HCT116 (cell line): Measurements from ENCODE around the gene FKBP9. TPM values are rescaled to one million over a fixed set of nuclear protein-coding genes. Genes with fewer than 3 reads are reported as not detected.

Experiments
- ATAC-seq: fragments of 200-7000 bp; cut with Tn5 transposase; 2 replicates; pipeline ENCODE4 v1.9.1; 2020; ENCODE audit warnings: mild to moderate bottlenecking, moderate library complexity
- BruUV-seq: library from RNA; stranded (reverse); fragments of 400-500 nt; replicated peaks from 2 replicates; lab custom pipeline; 2021; lab: Mats Ljungman, UMichigan
- CTCF ChIA-PET: fragments of 300-600 bp; sonication (Branson Sonifier 250); formaldehyde crosslinking; loops from one replicate; lab custom pipeline; 2021; ENCODE audit warnings: antibody characterized with exemption; lab: Charles Lee
- POLR2A ChIA-PET: fragments of 300-600, 350-600 bp; sonication (Branson Sonifier 250); formaldehyde crosslinking; loops from one replicate; lab custom pipeline; 2021; ENCODE audit warnings: antibody characterized with exemption; lab: Charles Lee
- RAD21 ChIA-PET, 2 experiments: fragments of 300-600 bp; sonication (Branson Sonifier 250); formaldehyde crosslinking; loops; one replicate each; lab custom pipeline; 2023; ENCODE audit warnings: low total read pairs in 2 of 2; ENCODE audit not compliant: uncharacterized antibody in 2 of 2, unreplicated experiment in 2 of 2, low non-redundant PET in 1 of 2; lab: Charles Lee
- DNase-seq: peaks from one replicate; pipeline ENCODE4 v3.0.0-alpha.2; 2010; ENCODE audit warnings: low read depth, low spot score
- H2AFZ ChIP-seq: fragments of 200-600 bp; shearing (Covaris generic), sonication (generic); 2 replicates; pipeline ENCODE4 v1.6.1; 2017; ENCODE audit warnings: low read depth, mixed run types, mixed read lengths, antibody characterized with exemption, low read length; ENCODE audit not compliant: poor library complexity, severe bottlenecking
- H3K27ac ChIP-seq: 2 replicates; pipeline ENCODE4 v1.5.1; 2012; ENCODE audit warnings: low read depth, low read length
- H3K27me3 ChIP-seq: fragments of 200-600 bp; sonication (generic); 2 replicates; pipeline ENCODE4 v1.6.1; 2016; ENCODE audit warnings: mixed run types, low read length, mixed read lengths; ENCODE audit not compliant: insufficient read depth
- H3K36me3 ChIP-seq, 2 experiments: fragments of 200-500 bp in 1 of 2; fragments of 200-600 bp in 1 of 2; sonication (Bioruptor generic) in 1 of 2; sonication (generic) in 1 of 2; 2 replicates each; pipeline versions ENCODE4 v1.5.1 to v1.6.1; 2014 to 2016; ENCODE audit warnings: low read length in 2 of 2, inconsistent platforms in 1 of 2, mixed read lengths in 1 of 2, mixed run types in 1 of 2; ENCODE audit not compliant: insufficient read depth in 2 of 2, control insufficient read depth in 1 of 2
- H3K4me1 ChIP-seq, 2 experiments: fragments of 200-600 bp in 1 of 2; sonication (generic) in 1 of 2; 2 replicates each; pipeline versions ENCODE4 v1.5.1 to v1.6.1; 2012 to 2017; ENCODE audit warnings: low read length in 2 of 2, inconsistent platforms in 1 of 2, mild to moderate bottlenecking in 1 of 2, mixed read lengths in 1 of 2, mixed run types in 1 of 2, moderate library complexity in 1 of 2; ENCODE audit not compliant: insufficient read depth in 2 of 2, control insufficient read depth in 1 of 2
- H3K4me2 ChIP-seq: fragments of 200-600 bp; sonication (generic); 2 replicates; pipeline ENCODE4 v1.6.1; 2017; ENCODE audit warnings: mixed run types, low read length, mixed read lengths
- H3K4me3 ChIP-seq, 2 experiments: fragments of 200-600 bp in 1 of 2; sonication (generic) in 1 of 2; replicated peaks in 1 of 2; 2 replicates each; pipeline ENCODE4 v1.5.1; 2011 to 2016; ENCODE audit warnings: low read length in 2 of 2, control low read depth in 1 of 2, low read depth in 1 of 2, mild to moderate bottlenecking in 1 of 2, mixed read lengths in 1 of 2, mixed run types in 1 of 2
- H3K79me2 ChIP-seq: fragments of 200-600 bp; sonication (generic); 2 replicates; pipeline ENCODE4 v1.6.1; 2017; ENCODE audit warnings: mild to moderate bottlenecking, mixed run types, low read length, moderate library complexity, mixed read lengths; ENCODE audit not compliant: insufficient read depth
- H3K9ac ChIP-seq: fragments of 200-600 bp; sonication (generic); 2 replicates; pipeline ENCODE4 v1.6.1; 2016; ENCODE audit warnings: low read length, mixed read lengths
- H3K9me2 ChIP-seq: fragments of 200-600 bp; sonication (generic), shearing (Covaris generic); 2 replicates; pipeline ENCODE4 v1.6.1; 2017; ENCODE audit warnings: mixed run types, mild to moderate bottlenecking, moderate library complexity; ENCODE audit not compliant: insufficient read depth
- H3K9me3 ChIP-seq, 2 experiments: fragments of 200-500 bp in 1 of 2; fragments of 200-600 bp in 1 of 2; sonication (Bioruptor generic) in 1 of 2; sonication (generic) in 1 of 2; 2 replicates each; pipeline ENCODE4 v1.6.1; 2014 to 2017; ENCODE audit warnings: low read length in 2 of 2, mixed read lengths in 2 of 2, inconsistent platforms in 1 of 2, low read depth in 1 of 2, mild to moderate bottlenecking in 1 of 2, mixed run types in 1 of 2, moderate library complexity in 1 of 2; ENCODE audit not compliant: control insufficient read depth in 1 of 2, insufficient read depth in 1 of 2
- H4K20me1 ChIP-seq: fragments of 200-600 bp; sonication (generic), shearing (Covaris generic); 2 replicates; pipeline ENCODE4 v1.6.1; 2017; ENCODE audit warnings: mixed run types, mild to moderate bottlenecking, moderate library complexity; ENCODE audit not compliant: insufficient read depth
- CBX3 ChIP-seq: IDR thresholded peaks from 2 replicates; pipeline ENCODE4 v1.6.1; 2012; ENCODE audit warnings: low read depth
- CEBPB ChIP-seq: IDR thresholded peaks from 2 replicates; pipeline ENCODE4 v1.6.1; 2012; ENCODE audit warnings: low read depth
- CTCF ChIP-seq, 3 experiments: fragments of 200-600 bp in 1 of 3; sonication (generic) in 1 of 3; IDR thresholded peaks in 2 of 3; conservative IDR thresholded peaks in 1 of 3; 2 replicates each; pipeline ENCODE4 v1.5.1; 2012 to 2017; ENCODE audit warnings: low read depth in 2 of 3, low read length in 2 of 3, antibody characterized with exemption in 1 of 3, borderline replicate concordance in 1 of 3, control low read depth in 1 of 3, mild to moderate bottlenecking in 1 of 3, mixed read lengths in 1 of 3, mixed run types in 1 of 3, moderate library complexity in 1 of 3; ENCODE audit not compliant: insufficient read depth in 1 of 3
- ELF1 ChIP-seq: IDR thresholded peaks from 2 replicates; pipeline ENCODE4 v1.6.1; 2012; ENCODE audit warnings: low read depth, borderline replicate concordance
- EZH2phosphoT487 ChIP-seq: fragments of 200-600 bp; IDR thresholded peaks from 2 replicates; pipeline ENCODE4 v1.6.1; 2018; ENCODE audit warnings: antibody characterized with exemption, borderline replicate concordance
- JUND ChIP-seq: IDR thresholded peaks from 2 replicates; pipeline ENCODE4 v1.6.1; 2012
- POLR2AphosphoS5 ChIP-seq: IDR thresholded peaks from 2 replicates; pipeline ENCODE4 v1.6.1; 2011; ENCODE audit warnings: mild to moderate bottlenecking, low read depth, low read length, moderate library complexity
- RAD21 ChIP-seq: IDR thresholded peaks from 2 replicates; pipeline ENCODE4 v1.6.1; 2012; ENCODE audit warnings: low read depth, mild to moderate bottlenecking
- REST ChIP-seq: IDR thresholded peaks from 2 replicates; pipeline ENCODE4 v1.6.1; 2012; ENCODE audit warnings: low read depth
- SIN3A ChIP-seq: IDR thresholded peaks from 2 replicates; pipeline ENCODE4 v1.6.1; 2012; ENCODE audit warnings: low read depth
- ZBTB33 ChIP-seq: IDR thresholded peaks from 2 replicates; pipeline ENCODE4 v1.6.1; 2011; ENCODE audit warnings: mild to moderate bottlenecking, low read length, moderate library complexity; ENCODE audit not compliant: insufficient replicate concordance; ENCODE audit errors: extremely low read depth
- ZNF274 ChIP-seq: fragments of 200-500 bp; sonication (Bioruptor generic); IDR thresholded peaks from 2 replicates; pipeline ENCODE4 v1.6.1; 2014; ENCODE audit warnings: mild to moderate bottlenecking, low read depth, low read length, inconsistent platforms
- intact Hi-C: fragments of 100-400 bp; cut with micrococcal nuclease; formaldehyde crosslinking; loops from 2 replicates; pipeline ENCODE4 v1.10.0; 2022
- total RNA-seq: library from RNA; stranded (reverse); gene quantifications from one replicate; pipeline ENCODE4 v1.2.1, GENCODE V29; 2021; ENCODE audit not compliant: unreplicated experiment

Gene FKBP9
- total RNA-seq, 1 experiment from 2014 or later = 85.6 TPM

- BruUV-seq = TSS peak; percentile 2
- CTCF ChIA-PET = no interaction called here
Measured at GRCh38 chr7:32915041-32915536, 42.2 kb upstream of the FKBP9 start.

GRCh38 chr7:32916006-32916405 is 41.2 kb upstream of the FKBP9 start:
- Histone ChIP-seq H4K20me1 (no peaks in the 10 kb centered on the region), H3K4me1 (no peaks in the 10 kb centered on the region), H3K36me3 (peaks cover 10 to 18% of the 10 kb centered on the region in 2 experiments; a peak in 3 of 4 replicates), H3K9me3 (no peaks in the 10 kb centered on the region), H3K27ac (no peak overlapping the region), H3K4me2 (no peak overlapping the region), H3K9me2 (no peaks in the 10 kb centered on the region), H3K9ac (no peak overlapping the region), H3K79me2 (no peaks in the 10 kb centered on the region), H3K4me3 (no peak overlapping the region), H2AFZ (no peak overlapping the region), H3K27me3 (no peaks in the 10 kb centered on the region)
- ChIA-PET RAD21 (no interaction called here), CTCF (no interaction called here), POLR2A (no interaction called here)
- ATAC-seq = no peak
- intact Hi-C loops = no loop called here
- no TSS peak for BruUV-seq
- no peak for DNase-seq
- TF ChIP-seq EZH2phosphoT487 (no peak), CBX3 (no peak), RAD21 (no peak), JUND (no peak), ZNF274 (no peak), POLR2AphosphoS5 (no peak), ELF1 (no peak), REST (no peak), CEBPB (no peak), CTCF (IDR thresholded peaks at IDR 0.05 in 2 of 3, conservative IDR thresholded peaks at IDR 0.05 in 1 of 3; ENCODE audit: borderline replicate concordance in 1 of 3, insufficient read depth in 1 of 3, low read depth in 2 of 3, low read length in 2 of 3) (no peak), ZBTB33 (no peak)

More at GRCh38 chr7:32915041-32915536, 42.2 kb upstream of the FKBP9 start:
- intact Hi-C loops = no loop called here
- Histone ChIP-seq H3K4me2 (no peak overlapping the region), H3K9me3 (no peaks in the 10 kb centered on the region), H3K4me3 (no peak overlapping the region), H3K79me2 (no peaks in the 10 kb centered on the region), H3K9ac (no peak overlapping the region), H3K27me3 (no peaks in the 10 kb centered on the region), H3K4me1 (no peaks in the 10 kb centered on the region), H3K9me2 (no peaks in the 10 kb centered on the region), H2AFZ (no peak overlapping the region), H3K36me3 (peaks cover 10 to 12% of the 10 kb centered on the region in 2 experiments; a peak in 3 of 4 replicates), H3K27ac (no peak overlapping the region), H4K20me1 (no peaks in the 10 kb centered on the region)
- ChIA-PET RAD21 (no interaction called here), POLR2A (no interaction called here)
- no peak for TF ChIP-seq JUND
- TF ChIP-seq SIN3A = no peak
- TF ChIP-seq RAD21 = no peak
- ATAC-seq (no peak), DNase-seq (no peak)
